ENCODE data around the gene SLC22A7.
A peak's percentile ranks its signal among the peaks of the same experiment; 100 is the strongest.

The SLC22A7 gene

DNA sequence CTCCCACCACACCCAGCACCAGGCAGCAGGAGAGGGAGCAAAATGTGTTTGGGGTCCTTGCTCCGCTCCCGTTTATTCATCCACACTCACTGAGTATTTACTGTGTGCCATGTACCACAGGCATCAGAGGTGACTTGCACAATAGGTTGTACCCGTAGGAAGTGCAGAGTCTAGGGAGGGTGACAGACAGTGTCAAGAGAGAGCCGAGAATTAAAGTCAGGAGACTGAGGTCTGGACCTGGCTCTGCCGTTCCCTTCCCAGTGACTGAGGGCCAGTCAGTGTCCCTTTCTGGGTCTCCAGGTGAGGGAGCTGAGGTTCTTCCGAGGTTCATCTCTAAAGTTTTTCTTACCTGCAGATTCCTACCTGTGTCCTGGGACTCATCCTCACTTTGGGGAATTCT is 32.5 kb upstream of the SLC22A7 start:
- DNase-seq (ENCODE audit: insufficient read length, low spot score) (no peak), FAIRE-seq (no peak)

DNA sequence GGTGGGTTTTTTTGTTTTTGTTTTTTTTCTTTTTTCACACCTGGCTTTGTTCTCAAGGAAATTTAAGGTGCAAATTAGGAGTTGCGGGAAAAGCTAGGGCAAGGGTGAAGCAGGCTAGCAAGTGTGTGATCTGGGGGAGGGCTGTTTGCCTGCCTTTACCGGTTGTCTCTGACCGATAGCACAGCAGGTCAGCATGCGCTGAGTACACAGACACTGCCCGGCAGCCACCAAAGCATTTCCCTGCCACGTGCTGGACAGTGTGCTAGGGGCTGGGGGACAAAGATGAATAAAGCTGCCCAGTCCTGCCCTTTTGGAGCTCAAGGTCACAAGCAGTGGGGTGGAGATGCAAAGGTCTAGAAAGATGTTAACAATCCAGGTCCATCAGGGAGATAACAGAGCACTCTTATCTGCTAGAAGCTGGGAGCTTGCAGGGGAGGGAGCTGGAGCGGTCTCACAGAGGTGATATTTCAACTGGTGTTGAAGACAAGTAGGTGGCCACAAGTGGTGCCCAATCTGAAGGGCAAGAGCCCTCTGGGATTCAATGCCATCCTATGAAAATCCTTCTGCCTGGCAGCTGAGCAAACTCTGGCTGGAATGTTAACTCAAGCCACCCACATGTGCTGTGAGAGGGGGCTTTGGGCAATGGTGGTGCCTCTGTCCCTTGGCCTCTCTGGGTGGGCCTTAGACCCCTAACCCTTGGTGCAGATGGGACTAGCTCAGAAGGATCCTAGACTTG is 30.3 kb upstream of the SLC22A7 start:
- DNase-seq (ENCODE audit: insufficient read length, low spot score) = no peak
- no peak for FAIRE-seq

GRCh38 chr6:43268355-43268700 is 29.7 kb upstream of the SLC22A7 start:
- DNase-seq (ENCODE audit: insufficient read length, low spot score) (no peak), FAIRE-seq (no peak)

GRCh38 chr6:43268782-43269272 is 29.2 kb upstream of the SLC22A7 start:
- FAIRE-seq (no peak), DNase-seq (ENCODE audit: insufficient read length, low spot score) (no peak)

- no peak for DNase-seq (ENCODE audit: insufficient read length, low spot score)
- no peak for FAIRE-seq
These were observed 28.6 kb upstream of the SLC22A7 start for GRCh38 chr6:43269273-43270007.

DNA sequence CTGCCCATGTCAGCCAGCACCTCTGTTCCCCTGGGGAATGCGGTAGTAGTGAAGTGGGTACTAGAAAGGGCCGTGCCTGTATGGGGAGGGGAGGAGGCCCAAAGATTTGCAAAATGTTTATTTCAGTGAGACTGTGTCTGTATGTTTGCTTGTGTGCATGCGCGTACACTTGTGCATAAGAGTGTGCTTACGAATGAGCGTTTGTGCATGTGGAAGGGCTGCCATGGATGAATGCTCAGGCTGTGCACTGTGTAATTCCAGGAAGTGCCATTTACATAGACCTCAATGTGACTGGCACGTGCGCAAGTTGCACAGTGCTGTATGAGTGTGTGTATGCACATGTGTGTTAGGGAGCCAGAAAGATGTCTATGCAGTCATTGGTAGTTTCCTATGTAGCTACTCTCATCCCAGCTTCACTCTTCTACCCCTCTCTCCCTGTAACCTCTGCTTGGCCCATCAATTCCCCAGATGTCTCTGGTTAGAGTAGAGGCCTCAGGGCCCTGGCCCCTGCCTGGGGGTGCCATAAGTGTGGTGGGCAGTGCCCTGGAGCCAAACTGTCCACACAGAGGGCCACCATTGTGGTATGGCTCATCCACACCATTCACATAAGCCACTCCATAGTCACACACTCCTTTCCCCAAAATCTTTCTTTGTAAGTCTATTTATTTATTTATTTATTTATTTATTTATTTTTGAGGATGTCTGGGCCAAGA is 26.8 kb upstream of the SLC22A7 start:
- FAIRE-seq = no peak
- DNase-seq (ENCODE audit: insufficient read length, low spot score) = no peak

DNA sequence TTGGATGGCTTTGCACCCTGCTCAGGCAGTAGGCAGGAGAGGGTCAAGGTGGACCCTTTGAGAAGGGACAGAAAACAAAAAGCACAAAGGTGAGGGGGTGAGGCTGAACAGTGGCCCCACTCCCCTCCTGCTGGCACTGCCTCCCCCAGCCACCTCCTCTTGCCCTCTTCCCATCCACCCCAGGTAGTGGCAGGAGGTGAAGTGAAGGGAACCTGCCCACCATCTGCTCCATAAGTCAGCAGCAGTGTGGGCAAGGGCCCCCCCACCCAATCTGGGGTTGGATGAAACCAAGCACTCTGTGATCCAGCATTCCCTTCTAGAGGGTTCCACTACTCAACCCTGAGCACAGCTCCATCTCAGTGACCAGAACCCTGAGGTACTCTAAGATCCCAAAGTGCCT is 26.1 kb upstream of the SLC22A7 start:
- DNase-seq (ENCODE audit: insufficient read length, low spot score) (no peak), FAIRE-seq (no peak)

DNA sequence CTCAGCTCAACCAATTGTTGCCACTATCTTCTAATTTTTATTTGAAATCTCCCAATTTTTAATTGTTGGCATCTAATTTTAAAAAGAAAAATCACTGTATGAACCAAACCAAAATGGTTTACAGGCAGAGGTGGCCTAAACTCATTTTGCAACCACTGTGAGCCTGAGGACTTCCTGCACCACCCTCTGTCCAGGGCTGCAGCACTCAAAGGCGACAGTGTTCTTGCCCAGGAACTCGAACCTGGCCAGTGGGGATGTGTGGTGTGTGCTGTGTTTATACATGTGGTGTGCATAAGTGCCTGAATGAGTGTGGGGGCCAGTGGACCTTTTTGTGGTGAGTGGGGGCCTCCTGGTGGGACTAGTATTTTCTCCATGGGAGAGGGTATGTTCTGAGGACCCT is 24.4 kb upstream of the SLC22A7 start:
- DNase-seq (ENCODE audit: insufficient read length, low spot score) = no peak
- FAIRE-seq = no peak

- FAIRE-seq (no peak), DNase-seq (ENCODE audit: insufficient read length, low spot score) (no peak)
These were observed 23.7 kb upstream of the SLC22A7 start for GRCh38 chr6:43274127-43274915.

- DNase-seq (ENCODE audit: insufficient read length, low spot score) (no peak), FAIRE-seq (no peak)
These were observed 23.0 kb upstream of the SLC22A7 start for GRCh38 chr6:43274916-43275597.

DNA sequence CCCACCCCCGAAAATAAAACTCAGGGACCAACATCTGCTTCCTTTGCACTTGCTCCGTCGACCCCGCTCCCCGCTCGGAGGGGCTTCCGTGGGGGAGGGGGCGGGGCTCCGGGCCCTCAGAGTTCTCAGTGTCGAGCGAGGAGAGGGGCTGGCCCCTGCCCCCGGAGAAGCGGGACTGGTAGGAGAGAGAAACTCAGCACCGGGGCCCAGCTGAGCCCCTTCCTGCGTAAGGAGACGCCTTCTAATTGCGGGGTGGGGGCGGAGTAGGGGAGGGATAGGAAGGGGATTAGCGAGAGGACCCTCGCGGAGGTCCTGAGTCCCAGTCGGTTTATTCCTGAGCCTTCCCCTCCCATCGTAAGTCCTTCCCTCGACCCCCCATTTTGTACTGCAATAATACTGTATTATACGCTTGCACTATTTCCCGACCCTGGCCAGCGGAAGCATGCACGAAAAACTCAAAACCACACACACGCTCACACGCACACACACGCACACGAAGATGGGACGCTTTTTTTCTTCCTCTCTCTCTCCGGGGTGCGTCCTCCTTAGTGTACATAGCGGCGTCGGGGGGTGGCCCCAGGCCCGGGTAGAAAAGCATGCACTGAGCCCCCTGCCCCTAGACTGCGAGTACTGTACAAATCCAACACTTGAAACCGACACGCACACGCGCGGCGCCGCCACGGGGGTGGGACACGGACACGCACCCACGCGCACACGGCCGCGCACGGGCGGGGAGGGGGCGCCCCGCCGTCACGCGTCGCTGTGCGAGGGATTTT is 22.1 kb upstream of the SLC22A7 start:
- DNase-seq (ENCODE audit: insufficient read length, low spot score) (no peak), FAIRE-seq (no peak)

DNA sequence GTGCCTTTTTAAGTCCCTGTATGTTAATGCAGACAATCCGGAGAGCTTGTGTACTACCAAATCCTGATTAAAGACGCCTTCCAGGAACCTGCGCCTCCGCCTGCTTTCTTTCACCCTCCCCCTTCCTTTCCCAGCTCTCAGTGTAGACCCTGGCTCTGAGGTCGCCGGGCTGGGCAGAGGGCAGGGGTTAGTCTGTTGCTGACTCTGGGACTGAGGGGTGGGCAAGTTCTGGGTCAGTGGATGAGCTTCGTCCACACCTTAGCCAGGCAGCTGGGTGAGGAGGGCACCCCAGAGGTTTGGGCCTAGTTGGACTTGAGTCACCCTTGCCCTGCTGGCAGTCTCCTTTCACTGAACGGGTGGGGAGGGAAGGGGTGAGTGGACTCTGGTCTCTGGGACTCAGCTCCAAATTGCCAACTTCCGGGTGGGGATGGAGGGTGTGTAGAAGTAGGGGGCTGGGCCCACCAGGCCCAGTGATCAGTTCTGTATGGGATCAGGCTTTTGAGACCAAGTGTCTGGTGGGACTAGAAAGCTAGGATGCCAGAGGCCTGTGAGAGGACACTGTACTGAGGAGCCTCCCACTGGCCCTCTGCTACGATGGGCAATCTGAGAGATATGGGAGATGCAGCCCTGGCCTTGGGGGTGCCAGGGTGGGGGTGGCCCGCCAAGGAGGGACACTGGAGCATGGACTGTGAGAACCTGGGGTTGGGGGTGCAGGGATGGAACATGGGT is 21.3 kb upstream of the SLC22A7 start:
- FAIRE-seq = no peak

GRCh38 chr6:43277306-43277642 is 20.8 kb upstream of the SLC22A7 start:
- DNase-seq (ENCODE audit: insufficient read length, low spot score) (no peak), FAIRE-seq (no peak)

More for the DNA sequence above, 21.3 kb upstream of the SLC22A7 start:
- no peak for DNase-seq (ENCODE audit: insufficient read length, low spot score)

DNA sequence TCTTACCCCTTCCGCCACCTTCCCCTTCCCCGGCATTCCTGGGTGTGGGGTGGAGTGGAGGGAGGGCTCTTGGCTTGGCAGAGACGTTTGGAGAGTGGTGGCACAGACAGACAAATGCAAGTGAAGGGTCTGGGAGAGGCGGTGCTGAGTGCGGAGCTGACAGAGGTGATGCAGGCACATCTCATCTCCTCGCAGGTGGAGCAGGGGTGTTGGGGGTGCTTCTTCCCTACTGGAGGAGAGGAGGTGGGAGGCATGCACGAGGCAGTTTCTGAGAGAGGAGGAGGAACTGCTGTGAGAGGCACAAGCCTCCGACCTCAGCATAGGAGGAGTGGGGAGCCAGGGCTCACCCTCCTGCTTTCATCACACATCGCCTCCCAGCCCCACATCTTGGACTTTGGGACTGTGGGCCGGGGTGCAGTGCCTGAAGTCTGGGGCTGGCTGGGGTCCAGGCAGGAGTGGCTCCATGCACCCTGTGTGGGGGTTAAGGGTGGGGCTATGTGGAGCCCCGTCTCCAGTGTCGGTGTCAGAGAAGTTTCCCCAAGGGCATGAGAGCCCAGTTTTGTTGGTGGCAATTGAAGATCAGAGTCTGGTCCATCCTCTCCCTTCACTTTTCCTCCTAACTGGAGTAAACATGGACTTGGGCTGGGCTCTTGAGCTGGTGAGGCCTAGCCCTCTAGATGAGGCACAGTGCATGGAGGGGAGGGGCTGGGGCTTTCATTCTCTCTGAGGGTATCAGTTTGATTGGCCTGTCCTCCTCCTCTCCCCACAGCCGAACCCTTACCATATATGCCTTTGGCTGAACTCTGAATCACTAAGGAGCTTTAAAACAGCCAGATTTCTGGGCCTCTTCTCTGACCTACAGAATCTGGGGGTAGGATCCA is 20.2 kb upstream of the SLC22A7 start:
- peak; percentile 23 for FAIRE-seq

DNA sequence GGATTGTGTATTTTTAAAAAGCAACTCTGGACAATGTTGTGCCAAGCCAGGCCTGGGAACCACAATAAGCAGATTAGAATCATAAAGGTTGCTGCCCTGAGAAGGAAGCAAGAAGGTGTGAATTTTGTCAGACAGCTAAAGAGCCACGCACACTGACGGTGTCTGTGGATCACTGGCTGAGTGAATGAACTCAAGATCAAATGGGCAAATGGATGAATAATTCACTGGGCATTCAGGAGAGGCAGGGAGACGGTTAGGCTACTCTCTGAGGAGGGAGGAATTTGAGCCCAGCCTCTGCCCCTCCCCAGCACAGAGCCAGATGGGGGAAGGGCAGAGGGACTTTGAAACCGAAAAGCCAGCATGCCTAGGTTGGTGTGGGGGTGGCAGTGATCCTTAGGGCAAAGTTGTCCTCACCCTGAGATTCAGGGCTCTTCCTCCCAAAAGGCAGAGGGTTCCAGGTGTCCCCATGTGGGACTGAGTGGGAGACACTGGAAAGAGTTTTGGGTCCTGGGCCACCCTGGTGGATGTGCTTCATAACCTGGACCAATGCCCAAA is 19.5 kb upstream of the SLC22A7 start:
- DNase-seq (ENCODE audit: insufficient read length, low spot score) = peak; percentile 53
- FAIRE-seq = peak; percentile 94

More for the DNA sequence above, 20.2 kb upstream of the SLC22A7 start:
- DNase-seq (ENCODE audit: insufficient read length, low spot score) = no peak

DNA sequence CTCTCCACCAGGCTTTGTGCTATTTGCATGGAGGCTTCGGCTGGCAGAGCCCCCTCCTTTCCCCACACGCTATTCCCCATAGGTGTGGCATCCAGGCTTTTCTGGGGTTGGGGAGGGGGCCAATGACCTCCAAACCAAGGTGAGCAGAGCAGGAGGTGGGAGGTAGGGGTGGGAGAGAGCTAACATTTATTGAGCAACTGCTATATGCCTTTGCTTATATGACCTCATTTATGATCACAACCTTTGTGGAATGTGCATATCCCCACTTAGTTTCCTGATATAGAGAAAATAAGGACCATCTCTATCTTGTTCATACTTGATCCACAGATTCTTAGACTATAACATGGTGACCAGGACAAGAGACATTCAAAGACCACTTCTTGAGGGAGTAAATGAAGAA is 17.8 kb upstream of the SLC22A7 start:
- peak; percentile 4 for FAIRE-seq
- no peak for DNase-seq (ENCODE audit: insufficient read length, low spot score)

DNA sequence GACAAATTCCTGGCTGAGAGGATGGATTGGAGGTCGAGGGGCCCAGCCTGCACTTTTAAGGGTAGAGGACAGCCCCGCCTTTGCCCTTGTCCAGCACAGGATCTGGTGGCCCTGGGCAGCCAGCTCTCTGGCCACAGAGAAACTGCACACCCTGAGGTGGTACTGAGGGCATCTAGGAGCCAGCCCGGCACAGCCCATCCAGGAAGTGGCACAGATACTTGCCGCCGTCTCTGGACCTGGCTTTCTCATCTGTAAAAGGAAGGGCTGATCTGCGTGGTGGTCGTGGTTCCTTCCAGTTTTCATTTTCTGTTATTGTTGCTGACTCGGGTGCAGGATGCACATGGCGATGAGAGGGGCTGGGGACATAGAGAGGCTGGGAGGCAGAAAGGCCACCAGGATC is 16.0 kb upstream of the SLC22A7 start:
- FAIRE-seq (no peak), DNase-seq (ENCODE audit: insufficient read length, low spot score) (no peak)
